CD4-positive, alpha-beta T cell treated with Interleukin-17A for 1 hour (primary cell): ENCODE measurements around the gene HNMT.

ENCODE experiments used
- DNase-seq: peaks from one replicate; pipeline ENCODE4 v3.0.0-alpha.2; 2020

HNMT gene

DNA sequence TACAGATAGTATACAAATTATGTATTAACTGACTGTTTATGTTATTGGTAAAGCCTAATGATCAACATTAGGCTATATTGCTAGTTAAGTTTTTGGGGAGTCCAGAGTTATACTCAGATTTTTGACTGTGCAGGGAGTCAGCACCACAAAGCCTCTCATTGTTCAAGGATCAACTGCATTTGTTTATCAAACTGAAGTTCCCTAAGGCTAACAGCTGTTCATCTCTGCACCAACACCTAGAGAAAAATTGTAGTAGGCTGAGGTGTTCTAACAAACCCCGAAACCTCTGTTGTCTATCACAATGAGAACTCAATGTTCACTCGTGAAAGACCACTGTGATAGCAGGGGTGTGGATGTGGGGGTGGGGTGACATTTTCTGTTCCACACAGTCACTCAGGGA, 97.7 kb downstream of the HNMT start:
- no peak for DNase-seq

DNA sequence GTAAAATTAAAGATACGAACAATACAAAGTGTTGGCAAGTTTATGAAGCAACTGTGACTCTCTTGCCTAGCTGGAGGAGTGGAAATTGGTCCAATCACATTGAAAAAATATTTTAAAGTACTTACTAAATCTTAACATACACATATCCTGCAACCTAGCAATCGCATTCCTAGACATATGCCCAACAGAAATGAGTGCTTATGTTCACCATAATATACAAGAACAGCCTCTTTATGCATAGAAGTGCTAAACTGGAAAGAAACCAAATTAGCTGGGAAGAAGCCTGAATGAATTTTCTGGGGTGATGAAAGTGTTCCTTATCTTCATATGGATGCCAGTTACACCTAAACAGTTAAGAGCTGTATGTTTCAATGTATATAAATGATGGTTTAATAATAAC, 98.9 kb downstream of the HNMT start:
- no peak for DNase-seq
